Measurements from ENCODE around the gene MSRB2.

The MSRB2 gene

GRCh38 chr10:23136462-23136861 is 41.1 kb downstream of the MSRB2 start:
- Histone ChIP-seq H3K4me3 (ENCODE audit: severe bottlenecking) (no peak overlapping the region), H3K36me3 (ENCODE audit: low read depth) (no peaks in the 10 kb centered on the region), H3K27ac (ENCODE audit: poor library complexity, severe bottlenecking) (no peak overlapping the region), H3K4me1 (ENCODE audit: insufficient read depth, poor library complexity, severe bottlenecking) (no peaks in the 10 kb centered on the region), H3K9me3 (ENCODE audit: severe bottlenecking) (no peaks in the 10 kb centered on the region), H3K27me3 (ENCODE audit: insufficient read depth, poor library complexity, severe bottlenecking) (peaks cover 2% of the 10 kb centered on the region)
- ATAC-seq (ENCODE audit: low read depth): no peak
- DNase-seq (ENCODE audit: low spot score): no peak
- no peak for TF ChIP-seq CTCF (IDR thresholded peaks at IDR 0.05; ENCODE audit: poor library complexity, severe bottlenecking)

- DNase-seq (ENCODE audit: low spot score) (no peak), ATAC-seq (ENCODE audit: low read depth) (no peak)
- H3K27ac ChIP-seq (ENCODE audit: poor library complexity, severe bottlenecking): no peak overlapping the region
- H3K9me3 ChIP-seq (ENCODE audit: severe bottlenecking): no peaks in the 10 kb centered on the region
- H3K4me3 ChIP-seq (ENCODE audit: severe bottlenecking): no peak overlapping the region
- no peak for TF ChIP-seq CTCF (IDR thresholded peaks at IDR 0.05; ENCODE audit: poor library complexity, severe bottlenecking)
- H3K27me3 ChIP-seq (ENCODE audit: insufficient read depth, poor library complexity, severe bottlenecking): peaks cover 4% of the 10 kb centered on the region
- no peaks in the 10 kb centered on the region for H3K36me3 ChIP-seq (ENCODE audit: low read depth)
- no peaks in the 10 kb centered on the region for H3K4me1 ChIP-seq (ENCODE audit: insufficient read depth, poor library complexity, severe bottlenecking)
Observed at GRCh38 chr10:23139677-23140076, 44.3 kb downstream of the MSRB2 start.

GRCh38 chr10:23141995-23142394 is 46.6 kb downstream of the MSRB2 start:
- Histone ChIP-seq H3K27ac (ENCODE audit: poor library complexity, severe bottlenecking) (no peak overlapping the region), H3K4me1 (ENCODE audit: insufficient read depth, poor library complexity, severe bottlenecking) (no peaks in the 10 kb centered on the region), H3K27me3 (ENCODE audit: insufficient read depth, poor library complexity, severe bottlenecking) (peaks cover 4% of the 10 kb centered on the region), H3K4me3 (ENCODE audit: severe bottlenecking) (no peak overlapping the region), H3K9me3 (ENCODE audit: severe bottlenecking) (no peaks in the 10 kb centered on the region), H3K36me3 (ENCODE audit: low read depth) (no peaks in the 10 kb centered on the region)
- DNase-seq (ENCODE audit: low spot score) (no peak), ATAC-seq (ENCODE audit: low read depth) (no peak)
- no peak for TF ChIP-seq CTCF (IDR thresholded peaks at IDR 0.05; ENCODE audit: poor library complexity, severe bottlenecking)

GRCh38 chr10:23146258-23146657 is 50.9 kb downstream of the MSRB2 start:
- TF ChIP-seq CTCF (IDR thresholded peaks at IDR 0.05; ENCODE audit: poor library complexity, severe bottlenecking): no peak
- no peak for DNase-seq (ENCODE audit: low spot score)
- peaks cover 4% of the 10 kb centered on the region for H3K27me3 ChIP-seq (ENCODE audit: insufficient read depth, poor library complexity, severe bottlenecking)
- H3K4me3 ChIP-seq (ENCODE audit: severe bottlenecking): no peak overlapping the region
- H3K9me3 ChIP-seq (ENCODE audit: severe bottlenecking): no peaks in the 10 kb centered on the region
- no peak overlapping the region for H3K27ac ChIP-seq (ENCODE audit: poor library complexity, severe bottlenecking)
- H3K36me3 ChIP-seq (ENCODE audit: low read depth): no peaks in the 10 kb centered on the region
- no peaks in the 10 kb centered on the region for H3K4me1 ChIP-seq (ENCODE audit: insufficient read depth, poor library complexity, severe bottlenecking)
- ATAC-seq (ENCODE audit: low read depth): no peak

- H3K9me3 ChIP-seq (ENCODE audit: severe bottlenecking): no peaks in the 10 kb centered on the region
- no peak overlapping the region for H3K4me3 ChIP-seq (ENCODE audit: severe bottlenecking)
- no peaks in the 10 kb centered on the region for H3K27me3 ChIP-seq (ENCODE audit: insufficient read depth, poor library complexity, severe bottlenecking)
- H3K27ac ChIP-seq (ENCODE audit: poor library complexity, severe bottlenecking): no peak overlapping the region
- ATAC-seq (ENCODE audit: low read depth) (no peak), DNase-seq (ENCODE audit: low spot score) (no peak)
- no peak for TF ChIP-seq CTCF (IDR thresholded peaks at IDR 0.05; ENCODE audit: poor library complexity, severe bottlenecking)
- no peaks in the 10 kb centered on the region for H3K4me1 ChIP-seq (ENCODE audit: insufficient read depth, poor library complexity, severe bottlenecking)
- H3K36me3 ChIP-seq (ENCODE audit: low read depth): no peaks in the 10 kb centered on the region
Observed at GRCh38 chr10:23147035-23147434, 51.7 kb downstream of the MSRB2 start.

Measured in RWPE2 (cell line).